Measurements from ENCODE around the gene TPP1.

DNA sequence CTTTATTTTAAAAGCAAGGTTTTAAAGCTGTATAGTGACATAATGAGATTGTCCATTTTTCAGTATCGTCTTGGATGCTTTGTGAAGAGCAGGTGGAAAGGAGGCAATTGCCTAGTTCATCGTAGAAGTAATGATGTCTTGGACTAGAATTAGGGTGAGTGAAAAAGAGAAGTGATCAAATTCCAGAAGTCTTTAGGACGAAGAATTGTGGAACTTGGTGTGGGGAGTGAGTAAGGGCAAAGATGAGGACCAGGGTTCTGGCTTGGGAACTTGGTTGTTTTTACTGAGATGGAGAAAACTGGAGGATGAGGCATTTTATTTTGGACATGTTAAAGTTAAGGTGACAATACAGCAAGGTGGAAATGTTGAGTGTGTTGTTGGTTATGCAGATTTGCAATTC, 14.4 kb downstream of the TPP1 start:
- TF ChIP-seq POLR2A (IDR thresholded peaks at IDR 0.05) (no peak), EP300 (IDR thresholded peaks at IDR 0.05) (no peak), POLR2AphosphoS5 (IDR thresholded peaks at IDR 0.05) (no peak)
- TF ChIP-seq, protein P1, sequence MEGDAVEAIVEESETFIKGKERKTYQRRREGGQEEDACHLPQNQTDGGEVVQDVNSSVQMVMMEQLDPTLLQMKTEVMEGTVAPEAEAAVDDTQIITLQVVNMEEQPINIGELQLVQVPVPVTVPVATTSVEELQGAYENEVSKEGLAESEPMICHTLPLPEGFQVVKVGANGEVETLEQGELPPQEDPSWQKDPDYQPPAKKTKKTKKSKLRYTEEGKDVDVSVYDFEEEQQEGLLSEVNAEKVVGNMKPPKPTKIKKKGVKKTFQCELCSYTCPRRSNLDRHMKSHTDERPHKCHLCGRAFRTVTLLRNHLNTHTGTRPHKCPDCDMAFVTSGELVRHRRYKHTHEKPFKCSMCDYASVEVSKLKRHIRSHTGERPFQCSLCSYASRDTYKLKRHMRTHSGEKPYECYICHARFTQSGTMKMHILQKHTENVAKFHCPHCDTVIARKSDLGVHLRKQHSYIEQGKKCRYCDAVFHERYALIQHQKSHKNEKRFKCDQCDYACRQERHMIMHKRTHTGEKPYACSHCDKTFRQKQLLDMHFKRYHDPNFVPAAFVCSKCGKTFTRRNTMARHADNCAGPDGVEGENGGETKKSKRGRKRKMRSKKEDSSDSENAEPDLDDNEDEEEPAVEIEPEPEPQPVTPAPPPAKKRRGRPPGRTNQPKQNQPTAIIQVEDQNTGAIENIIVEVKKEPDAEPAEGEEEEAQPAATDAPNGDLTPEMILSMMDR (IDR thresholded peaks at IDR 0.05) = no peak

All from upper lobe of left lung (tissue), 4 donors.